ENCODE results near the gene ANKRD49. TPM values are rescaled to one million over a fixed set of nuclear protein-coding genes. Genes with fewer than 3 reads are reported as not detected.

Gene ANKRD49
- total RNA-seq, 1 donor from 2014 or later = 11.7 TPM

DNA sequence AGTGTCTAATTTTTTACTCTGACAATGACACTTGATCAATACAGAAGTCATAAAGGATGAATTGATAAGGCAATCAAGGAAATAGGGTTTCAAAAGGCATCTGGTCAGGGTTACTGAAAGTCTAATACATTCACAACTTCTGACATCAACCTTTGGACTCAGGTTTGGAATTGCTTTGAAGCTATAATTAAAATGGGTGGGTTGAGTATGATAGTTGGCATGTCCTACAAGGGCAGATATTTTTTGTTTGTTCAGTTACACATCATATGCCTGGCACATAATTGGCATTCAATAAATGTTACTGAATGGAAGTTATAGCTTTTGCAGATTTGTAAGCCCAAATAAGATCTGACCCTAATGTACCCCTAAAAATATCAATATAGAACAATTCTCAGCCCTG is 42.6 kb downstream of the ANKRD49 start:
- Mint-ChIP-seq H3K4me1 (no peaks in the 10 kb centered on the region), H3K36me3 (ENCODE audit: low read depth) (no peaks in the 10 kb centered on the region), H3K9me3 (no peaks in the 10 kb centered on the region), H3K27me3 (ENCODE audit: low read depth) (peaks cover 5% of the 10 kb centered on the region), H3K27ac (ENCODE audit: unreplicated experiment) (no peak overlapping the region), H3K4me3 (no peak overlapping the region)
- TF ChIP-seq CTCF (conservative IDR thresholded peaks at IDR 0.05) = no peak
- no peak for DNase-seq (ENCODE audit: low read depth, low spot score)

DNA sequence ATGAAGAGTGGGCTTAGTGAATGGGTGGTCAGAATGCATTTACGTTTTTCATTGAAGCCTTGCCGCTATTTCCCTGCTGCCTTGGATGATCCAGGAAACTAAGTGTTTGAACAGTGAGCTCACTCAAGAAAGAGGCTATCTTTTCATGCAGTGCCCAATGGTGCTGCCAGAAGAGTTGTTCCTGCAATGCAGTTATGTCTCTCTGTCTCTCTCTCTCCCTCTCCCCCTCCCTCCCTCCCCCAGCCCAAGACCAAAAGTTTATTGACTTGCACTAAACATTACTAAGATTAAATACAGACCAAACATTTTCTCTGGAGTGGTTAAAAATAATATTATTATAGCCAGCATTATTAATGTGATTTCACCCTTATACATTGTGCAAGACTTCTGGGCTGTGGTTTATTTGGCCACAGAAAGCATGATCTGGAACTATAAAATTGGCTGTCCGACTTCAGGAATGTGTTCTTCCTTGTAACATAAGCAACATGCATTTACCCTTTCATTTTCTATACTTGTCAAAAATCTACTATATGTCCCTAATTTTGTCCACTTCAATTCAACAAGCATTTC is 43.3 kb downstream of the ANKRD49 start:
- TF ChIP-seq CTCF (conservative IDR thresholded peaks at IDR 0.05) = no peak

DNA sequence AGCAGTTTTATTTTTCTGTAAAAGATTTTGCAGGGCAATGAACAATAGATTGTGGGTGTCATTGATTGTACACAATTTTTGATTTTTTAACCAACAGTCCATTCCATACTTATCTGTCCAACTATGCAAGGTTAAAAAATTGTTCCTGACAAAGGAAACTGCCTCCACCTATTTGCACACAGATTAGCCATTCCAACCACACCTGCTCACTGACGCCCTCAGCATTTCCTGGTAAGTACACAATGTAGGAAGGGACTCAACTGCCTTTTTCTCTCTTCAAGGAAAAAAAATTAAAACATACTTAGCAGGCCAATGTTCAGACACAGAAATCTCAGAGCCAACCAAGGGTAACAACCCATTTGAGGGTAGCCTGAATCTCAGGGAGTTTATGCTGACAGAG is 45.6 kb downstream of the ANKRD49 start:
- Mint-ChIP-seq H3K27ac (ENCODE audit: unreplicated experiment) (no peak overlapping the region), H3K27me3 (ENCODE audit: low read depth) (peaks cover 10% of the 10 kb centered on the region), H3K4me1 (peaks cover 10% of the 10 kb centered on the region), H3K4me3 (no peak overlapping the region), H3K36me3 (ENCODE audit: low read depth) (no peaks in the 10 kb centered on the region), H3K9me3 (no peaks in the 10 kb centered on the region)
- no peak for DNase-seq (ENCODE audit: low read depth, low spot score)
- no peak for TF ChIP-seq CTCF (conservative IDR thresholded peaks at IDR 0.05)

More for the DNA sequence above, 43.3 kb downstream of the ANKRD49 start:
- H3K4me1 Mint-ChIP-seq = no peaks in the 10 kb centered on the region
- no peak overlapping the region for H3K27ac Mint-ChIP-seq (ENCODE audit: unreplicated experiment)
- H3K36me3 Mint-ChIP-seq (ENCODE audit: low read depth) = no peaks in the 10 kb centered on the region
- peaks cover 12% of the 10 kb centered on the region for H3K27me3 Mint-ChIP-seq (ENCODE audit: low read depth)
- no peaks in the 10 kb centered on the region for H3K9me3 Mint-ChIP-seq
- no peak for DNase-seq (ENCODE audit: low read depth, low spot score)
- no peak overlapping the region for H3K4me3 Mint-ChIP-seq

- peak; percentile 7 for TF ChIP-seq CTCF (conservative IDR thresholded peaks at IDR 0.05)
- H3K4me3 Mint-ChIP-seq = peak within 1 kb of the TSS; percentile 92
- H3K27me3 Mint-ChIP-seq (ENCODE audit: low read depth) = peaks cover 11% of the 10 kb centered on the region
- peak; percentile 70 for DNase-seq (ENCODE audit: low read depth, low spot score)
- H3K27ac Mint-ChIP-seq (ENCODE audit: unreplicated experiment) = peak within 1 kb of the TSS; percentile 99
- H3K36me3 Mint-ChIP-seq (ENCODE audit: low read depth) = peaks cover 2% of the 10 kb centered on the region
- H3K9me3 Mint-ChIP-seq = no peaks in the 10 kb centered on the region
- peaks cover 31% of the 10 kb centered on the region for H3K4me1 Mint-ChIP-seq
These were observed 50.2 kb downstream of the ANKRD49 start, which contains the start of gene FUT4 for GRCh38 chr11:94543695-94544645. FUT4 (plus strand) TSS chr11:94543921; CDS start chr11:94544134, 213 bp downstream.

GRCh38 chr11:94544646-94545263 is 51.0 kb downstream of the ANKRD49 start:
- DNase-seq (ENCODE audit: low read depth, low spot score) = peak; percentile 18
- Mint-ChIP-seq H3K4me1 (peaks cover 31% of the 10 kb centered on the region), H3K36me3 (ENCODE audit: low read depth) (peaks cover 2% of the 10 kb centered on the region), H3K27me3 (ENCODE audit: low read depth) (peaks cover 11% of the 10 kb centered on the region), H3K9me3 (no peaks in the 10 kb centered on the region), H3K4me3 (peak overlapping the region; percentile 42), H3K27ac (ENCODE audit: unreplicated experiment) (no peak overlapping the region)
- TF ChIP-seq CTCF (conservative IDR thresholded peaks at IDR 0.05) = no peak
